HG03175 (cell line): ENCODE results near the gene GP1BA.
"Not testable (repeated sequence)": the region's sequence is repeated elsewhere in the genome, so short reads cannot be mapped to it uniquely, and the experiment has no call there.

Source experiments
- ATAC-seq: cut with Tn5 transposase; IDR thresholded peaks from one replicate; pipeline ENCODE4 v1.9.1; 2021; ENCODE audit warnings: mild to moderate bottlenecking, moderate library complexity; ENCODE audit not compliant: unreplicated experiment

The GP1BA gene

GRCh38 chr17:4901108-4901647 lies 30.9 kb upstream of the GP1BA start:
- no peak for ATAC-seq

DNA sequence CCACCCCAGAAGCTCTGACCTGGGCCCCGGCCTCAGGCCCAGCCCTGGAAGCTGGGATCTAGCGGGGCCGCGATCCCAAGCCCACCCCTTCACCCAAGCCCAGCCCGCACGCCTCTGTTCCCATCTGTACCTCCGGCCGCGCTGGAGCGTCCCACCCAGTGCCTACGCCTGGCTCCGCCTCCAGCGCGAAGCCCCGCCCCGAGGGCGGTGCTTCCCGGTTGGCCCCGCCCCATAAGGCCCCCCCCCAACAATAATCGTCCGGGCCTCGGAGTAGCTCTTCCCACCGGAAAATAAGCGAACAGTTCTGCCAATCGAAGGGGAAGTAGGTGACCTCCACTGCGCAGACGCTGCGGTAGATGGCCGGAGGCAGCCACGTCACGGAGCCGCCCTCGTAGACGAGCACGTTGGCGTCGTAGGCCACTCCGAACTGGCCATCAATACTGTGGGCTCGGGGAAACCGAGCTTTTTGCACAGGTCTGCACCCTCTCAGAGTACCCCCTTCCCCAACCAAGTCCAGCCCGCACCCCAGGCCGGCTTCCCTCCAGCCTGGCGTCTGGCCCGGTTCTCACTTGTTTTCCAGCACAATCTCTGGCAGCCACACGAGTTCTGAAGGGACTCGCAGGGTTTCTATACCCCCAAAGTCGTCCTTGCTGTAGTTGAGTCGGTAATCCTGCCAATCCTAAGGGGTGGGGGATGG lies 30.3 kb upstream of the GP1BA start:
- no peak for ATAC-seq

GRCh38 chr17:4902540-4902939 lies 29.5 kb upstream of the GP1BA start:
- no peak for ATAC-seq

- ATAC-seq = no peak
Observed at GRCh38 chr17:4903051-4903818, 28.8 kb upstream of the GP1BA start, which contains the start of gene CHRNE. Gene CHRNE (minus strand): TSS chr17:4903098. CDS start chr17:4903063, 35 bp downstream.

- ATAC-seq = not testable (repeated sequence)
Observed at GRCh38 chr17:4906642-4907041, 25.4 kb upstream of the GP1BA start.

DNA sequence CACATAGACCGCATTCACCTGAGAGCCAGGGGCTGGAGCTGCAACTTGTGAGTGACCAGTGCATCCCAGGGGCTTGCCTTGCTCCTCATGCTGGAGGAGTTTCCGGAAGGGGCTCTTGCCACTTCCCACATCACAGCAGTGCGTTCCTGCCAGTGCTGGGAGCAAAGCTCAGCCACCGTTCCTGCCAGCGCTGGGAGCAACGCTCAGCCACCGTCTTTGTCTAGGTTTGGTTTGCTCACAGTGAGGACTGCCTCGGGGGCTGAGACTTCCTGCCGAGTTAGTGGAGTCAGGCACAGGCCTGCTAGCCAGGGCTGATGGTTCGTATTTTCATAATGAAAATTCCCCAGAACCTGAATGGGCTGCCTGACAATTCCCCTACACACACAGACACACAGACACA lies 23.8 kb upstream of the GP1BA start:
- no peak for ATAC-seq

- peak; percentile 46 for ATAC-seq
Observed at GRCh38 chr17:4908711-4909496, 23.2 kb upstream of the GP1BA start.

GRCh38 chr17:4913994-4914393 lies 18.1 kb upstream of the GP1BA start:
- ATAC-seq = no peak

- not testable (repeated sequence) for ATAC-seq
Observed at GRCh38 chr17:4914551-4914950, 17.5 kb upstream of the GP1BA start.

DNA sequence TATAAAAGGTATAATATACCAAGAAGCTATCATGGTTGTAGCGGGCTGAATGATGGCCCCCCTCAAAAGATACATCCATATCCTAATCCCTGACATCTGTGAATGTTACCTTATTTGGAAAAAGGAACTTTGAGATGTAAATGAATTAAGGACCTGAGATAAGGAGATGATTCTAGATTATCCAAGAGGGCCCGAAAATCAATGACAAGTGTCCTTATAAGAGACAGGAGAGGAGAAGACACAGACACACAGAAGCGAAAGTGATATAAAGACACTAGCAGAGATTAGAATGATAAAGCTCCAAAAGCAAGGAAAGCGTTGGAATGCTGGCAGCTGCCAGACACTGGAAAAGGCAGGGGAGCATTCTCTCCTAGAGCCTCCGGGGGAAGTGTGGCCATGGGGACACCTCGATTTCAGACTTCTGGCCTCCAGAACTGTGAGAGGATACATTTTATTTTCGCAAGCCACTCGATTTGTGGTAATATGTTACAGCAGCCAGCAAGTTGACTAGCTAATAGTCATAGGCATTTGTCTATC lies 12.5 kb upstream of the GP1BA start:
- no peak for ATAC-seq

DNA sequence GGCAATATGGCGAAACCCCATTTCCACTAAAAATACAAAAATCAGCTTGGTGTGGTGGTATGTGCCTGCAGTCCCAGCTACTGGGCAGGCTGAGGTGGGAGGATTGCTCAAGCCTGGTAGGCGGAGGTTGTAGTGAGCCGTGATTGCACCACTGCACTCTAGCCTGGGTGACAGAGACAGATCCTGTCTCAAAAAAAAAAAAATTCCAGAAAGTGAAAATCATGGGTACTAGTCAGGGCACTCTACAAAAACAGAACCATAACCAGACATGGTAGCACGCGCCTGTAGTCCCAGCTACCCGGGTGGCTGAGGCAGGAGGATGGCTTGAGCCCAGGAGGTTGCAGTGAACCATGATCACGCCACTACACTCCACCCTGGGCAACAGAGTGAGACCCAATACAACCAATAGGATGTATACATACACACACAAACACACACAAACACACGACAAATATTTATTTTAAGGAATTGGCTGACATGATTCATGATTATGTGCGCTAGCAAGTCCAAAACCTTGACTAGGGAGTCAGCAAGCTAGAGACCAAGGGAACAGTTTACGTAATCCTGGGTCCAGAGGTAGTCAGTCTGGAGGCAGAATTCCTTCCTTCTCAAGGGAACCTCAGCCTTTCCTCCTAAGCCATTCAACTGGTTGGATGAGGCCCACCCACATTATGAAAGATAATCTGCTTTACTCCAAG lies 11.6 kb upstream of the GP1BA start:
- ATAC-seq = no peak

DNA sequence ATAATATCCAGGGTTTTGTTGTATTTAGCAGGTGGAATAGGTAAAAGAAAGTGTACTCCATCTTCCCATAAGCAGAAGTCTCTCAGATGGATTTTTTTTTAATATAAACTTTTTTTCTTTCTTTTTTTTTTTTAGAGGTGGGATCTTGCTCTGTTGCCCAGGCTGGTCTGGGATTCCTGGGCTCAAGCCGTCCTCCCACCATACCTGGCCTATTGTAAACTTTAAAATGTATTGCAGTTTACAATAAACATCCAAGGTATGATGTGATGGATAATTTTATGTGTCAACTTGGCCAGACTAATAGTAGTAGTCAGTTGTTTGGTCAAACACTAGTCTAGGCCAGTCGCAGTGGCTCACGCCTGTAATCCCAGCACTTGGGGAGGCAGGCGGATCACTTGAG lies 10.8 kb upstream of the GP1BA start:
- no peak for ATAC-seq

DNA sequence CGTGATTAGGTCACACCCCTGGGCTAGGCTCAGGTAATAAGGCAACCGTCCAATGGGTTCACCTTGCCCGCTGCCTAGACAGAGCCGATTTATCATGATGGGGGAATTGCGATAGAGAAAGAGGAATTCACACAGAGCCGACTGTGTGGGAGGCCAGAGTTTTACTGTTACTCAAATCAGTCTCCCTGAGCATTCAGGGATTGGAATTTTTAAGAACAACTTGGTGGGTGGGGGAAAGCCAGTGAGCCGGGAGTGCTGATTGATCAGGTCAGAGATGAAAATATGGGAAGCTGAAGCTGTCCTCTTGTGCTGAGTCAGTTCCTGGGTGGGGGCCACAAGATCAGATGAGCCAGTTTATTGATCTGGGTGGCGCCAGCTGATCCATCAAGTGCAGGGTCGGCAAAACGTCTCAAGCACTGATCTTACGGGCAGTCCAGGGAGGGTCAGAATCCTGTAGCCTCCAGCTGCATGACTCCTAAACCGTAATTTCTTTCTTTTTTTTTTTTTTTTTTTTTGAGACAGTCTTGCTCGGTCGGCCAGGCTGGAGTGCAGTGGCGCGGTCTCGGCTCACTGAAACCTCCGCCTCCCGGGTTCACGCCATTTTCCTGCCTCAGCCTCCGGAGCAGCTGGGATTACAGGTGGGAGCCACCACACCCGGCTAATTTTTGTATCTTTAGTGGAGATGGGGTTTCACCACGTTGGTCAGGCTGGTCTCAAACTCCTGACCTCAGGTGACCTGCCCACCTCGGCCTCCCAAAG lies 5.3 kb upstream of the GP1BA start:
- ATAC-seq = not testable (repeated sequence)

GRCh38 chr17:4928881-4929280 lies 3.2 kb upstream of the GP1BA start:
- no peak for ATAC-seq

DNA sequence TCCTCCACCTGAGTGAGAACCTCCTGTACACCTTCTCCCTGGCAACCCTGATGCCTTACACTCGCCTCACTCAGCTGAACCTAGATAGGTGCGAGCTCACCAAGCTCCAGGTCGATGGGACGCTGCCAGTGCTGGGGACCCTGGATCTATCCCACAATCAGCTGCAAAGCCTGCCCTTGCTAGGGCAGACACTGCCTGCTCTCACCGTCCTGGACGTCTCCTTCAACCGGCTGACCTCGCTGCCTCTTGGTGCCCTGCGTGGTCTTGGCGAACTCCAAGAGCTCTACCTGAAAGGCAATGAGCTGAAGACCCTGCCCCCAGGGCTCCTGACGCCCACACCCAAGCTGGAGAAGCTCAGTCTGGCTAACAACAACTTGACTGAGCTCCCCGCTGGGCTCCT lies 679 bp downstream of the GP1BA start:
- ATAC-seq = no peak

DNA sequence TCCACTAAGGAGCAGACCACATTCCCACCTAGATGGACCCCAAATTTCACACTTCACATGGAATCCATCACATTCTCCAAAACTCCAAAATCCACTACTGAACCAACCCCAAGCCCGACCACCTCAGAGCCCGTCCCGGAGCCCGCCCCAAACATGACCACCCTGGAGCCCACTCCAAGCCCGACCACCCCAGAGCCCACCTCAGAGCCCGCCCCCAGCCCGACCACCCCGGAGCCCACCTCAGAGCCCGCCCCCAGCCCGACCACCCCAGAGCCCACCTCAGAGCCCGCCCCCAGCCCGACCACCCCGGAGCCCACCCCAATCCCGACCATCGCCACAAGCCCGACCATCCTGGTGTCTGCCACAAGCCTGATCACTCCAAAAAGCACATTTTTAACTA lies 1.6 kb downstream of the GP1BA start:
- ATAC-seq = no peak

DNA sequence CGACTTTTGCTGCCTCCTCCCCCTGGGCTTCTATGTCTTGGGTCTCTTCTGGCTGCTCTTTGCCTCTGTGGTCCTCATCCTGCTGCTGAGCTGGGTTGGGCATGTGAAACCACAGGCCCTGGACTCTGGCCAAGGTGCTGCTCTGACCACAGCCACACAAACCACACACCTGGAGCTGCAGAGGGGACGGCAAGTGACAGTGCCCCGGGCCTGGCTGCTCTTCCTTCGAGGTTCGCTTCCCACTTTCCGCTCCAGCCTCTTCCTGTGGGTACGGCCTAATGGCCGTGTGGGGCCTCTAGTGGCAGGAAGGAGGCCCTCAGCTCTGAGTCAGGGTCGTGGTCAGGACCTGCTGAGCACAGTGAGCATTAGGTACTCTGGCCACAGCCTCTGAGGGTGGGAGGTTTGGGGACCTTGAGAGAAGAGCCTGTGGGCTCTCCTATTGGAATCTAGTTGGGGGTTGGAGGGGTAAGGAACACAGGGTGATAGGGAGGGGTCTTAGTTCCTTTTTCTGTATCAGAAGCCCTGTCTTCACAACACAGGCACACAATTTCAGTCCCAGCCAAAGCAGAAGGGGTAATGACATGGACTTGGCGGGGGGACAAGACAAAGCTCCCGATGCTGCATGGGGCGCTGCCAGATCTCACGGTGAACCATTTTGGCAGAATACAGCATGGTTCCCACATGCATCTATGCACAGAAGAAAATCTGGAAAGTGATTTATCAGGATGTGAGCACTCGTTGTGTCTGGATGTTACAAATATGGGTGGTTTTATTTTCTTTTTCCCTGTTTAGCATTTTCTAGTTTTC lies 2.3 kb downstream of the GP1BA start:
- no peak for ATAC-seq

DNA sequence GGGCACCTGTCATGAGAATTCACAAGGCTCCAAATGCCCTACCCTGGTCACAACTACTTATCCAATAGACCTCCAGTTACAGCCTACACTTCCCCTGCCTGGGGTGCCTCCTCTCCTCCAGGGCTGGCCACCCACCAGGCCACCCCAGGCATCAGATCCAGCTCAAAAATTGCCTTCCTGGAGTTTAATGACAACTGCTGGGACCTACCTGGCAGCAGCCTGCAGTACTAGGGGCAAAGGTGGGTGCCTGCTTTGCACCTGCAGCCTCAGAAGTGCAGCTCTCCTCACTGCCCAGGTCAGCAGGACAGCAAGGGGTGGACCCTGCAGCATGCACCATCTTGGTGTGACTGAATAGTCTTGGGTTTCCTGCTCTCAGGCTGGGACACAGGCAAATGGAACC lies 3.6 kb downstream of the GP1BA start:
- no peak for ATAC-seq

DNA sequence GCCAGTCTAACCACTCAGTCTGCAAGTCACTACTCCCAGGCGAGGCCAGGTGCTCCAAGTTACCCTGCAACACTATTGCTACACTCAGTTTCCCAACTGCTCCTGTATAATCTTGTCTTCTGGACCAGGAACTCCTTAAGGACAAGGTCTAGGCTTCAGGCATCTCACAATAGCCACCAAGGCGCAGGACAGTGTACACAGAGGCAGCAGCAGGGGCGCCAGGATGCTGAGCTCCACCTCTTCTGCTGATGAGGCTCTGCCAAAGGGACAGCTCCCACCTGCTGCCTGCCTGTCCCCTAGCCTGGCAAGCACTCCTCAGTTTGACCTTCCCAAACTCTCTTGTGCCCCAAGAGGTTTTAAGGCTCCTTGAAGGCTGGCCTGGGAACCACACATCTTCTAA lies 4.4 kb downstream of the GP1BA start:
- ATAC-seq = no peak
